Erythroblast (primary cell): ENCODE data around the gene SLC22A13.
"Not testable (repeated sequence)": the region's sequence is repeated elsewhere in the genome, so short reads cannot be mapped to it uniquely, and the experiment has no call there.

ENCODE experiments used
- DNase-seq, 2 experiments: peaks; one replicate each; lab custom pipeline; 2025; lab: John Stamatoyannopoulos, UW
- GATA1 ChIP-seq: IDR thresholded peaks from 2 replicates; pipeline ENCODE4 v1.6.1; 2011; ENCODE audit warnings: low read depth, mild to moderate bottlenecking, control low read depth, low read length, moderate library complexity
- POLR2A ChIP-seq: IDR thresholded peaks from 2 replicates; pipeline ENCODE4 v1.6.1; 2011; ENCODE audit warnings: mild to moderate bottlenecking, low read length

Gene SLC22A13

GRCh38 chr3:38276081-38276916 lies 10.7 kb downstream of the SLC22A13 start:
- DNase-seq = no peak
- TF ChIP-seq GATA1 = no peak
- no peak for TF ChIP-seq POLR2A

GRCh38 chr3:38276917-38277630 lies 11.5 kb downstream of the SLC22A13 start:
- DNase-seq = no peak
- TF ChIP-seq POLR2A (no peak), GATA1 (no peak)

GRCh38 chr3:38278841-38279240 lies 13.2 kb downstream of the SLC22A13 start:
- TF ChIP-seq POLR2A (no peak), GATA1 (no peak)
- DNase-seq = no peak

GRCh38 chr3:38281895-38282686 lies 16.5 kb downstream of the SLC22A13 start, which contains the start of gene SLC22A14:
Gene SLC22A14, plus strand, starts transcription at chr3:38282294. Its CDS starts 23,733 bp downstream, at chr3:38306027.
- TF ChIP-seq POLR2A (no peak), GATA1 (no peak)
- peak; percentile 8 for DNase-seq

GRCh38 chr3:38283810-38284755 lies 18.5 kb downstream of the SLC22A13 start:
- TF ChIP-seq POLR2A = no peak
- no peak for TF ChIP-seq GATA1
- no peak for DNase-seq

GRCh38 chr3:38284756-38285150 lies 19.1 kb downstream of the SLC22A13 start:
- TF ChIP-seq GATA1 (no peak), POLR2A (no peak)
- no peak for DNase-seq

GRCh38 chr3:38289286-38290217 lies 23.9 kb downstream of the SLC22A13 start:
- not testable (repeated sequence) for DNase-seq

GRCh38 chr3:38297053-38297452 lies 31.4 kb downstream of the SLC22A13 start:
- not testable (repeated sequence) for DNase-seq

- DNase-seq = no peak
- TF ChIP-seq GATA1 (no peak), POLR2A (no peak)
Observed at GRCh38 chr3:38297537-38297936, 31.9 kb downstream of the SLC22A13 start.

GRCh38 chr3:38297947-38298711 lies 32.5 kb downstream of the SLC22A13 start:
- TF ChIP-seq POLR2A (no peak), GATA1 (no peak)
- DNase-seq = no peak

- TF ChIP-seq POLR2A = no peak
- no peak for TF ChIP-seq GATA1
- DNase-seq = no peak
Observed at GRCh38 chr3:38306941-38307340, 41.3 kb downstream of the SLC22A13 start.

- no peak for DNase-seq
- TF ChIP-seq POLR2A (no peak), GATA1 (no peak)
Observed at GRCh38 chr3:38307599-38307998, 42.0 kb downstream of the SLC22A13 start.
